HG03460 (cell line): Measurements from ENCODE around the gene SORCS2.

Experiments used
- ATAC-seq: cut with Tn5 transposase; IDR thresholded peaks from one replicate; pipeline ENCODE4 v1.9.1; 2021; ENCODE audit not compliant: unreplicated experiment

Gene SORCS2

GRCh38 chr4:7334521-7335275, 142.4 kb downstream of the SORCS2 start:
- no peak for ATAC-seq

GRCh38 chr4:7335344-7336066, 143.2 kb downstream of the SORCS2 start:
- no peak for ATAC-seq

DNA sequence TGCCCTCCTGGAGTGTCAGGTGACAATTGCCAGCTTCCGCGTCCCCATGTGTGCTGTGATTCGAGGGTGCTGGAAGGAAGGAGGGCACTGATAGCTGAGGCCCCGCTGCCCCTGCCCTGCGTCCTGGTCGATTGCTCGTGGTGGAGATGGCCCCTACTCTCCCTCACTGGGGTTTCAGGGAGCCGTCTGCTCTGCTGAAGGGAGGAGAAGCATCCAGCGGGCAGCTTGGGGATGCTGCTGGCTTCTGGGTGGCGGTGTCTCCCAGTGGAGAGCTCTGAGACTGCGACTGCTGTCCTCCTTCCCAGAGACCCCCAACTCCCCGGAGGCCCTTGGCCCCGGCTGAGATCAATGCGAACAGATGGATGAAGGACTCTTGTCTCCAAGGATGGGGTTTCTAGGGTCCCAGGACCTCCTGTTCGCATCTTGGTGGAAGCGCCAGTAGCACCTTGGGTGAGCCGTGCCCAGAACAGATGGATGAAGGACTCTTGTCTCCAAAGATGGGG, 143.8 kb downstream of the SORCS2 start:
- no peak for ATAC-seq

DNA sequence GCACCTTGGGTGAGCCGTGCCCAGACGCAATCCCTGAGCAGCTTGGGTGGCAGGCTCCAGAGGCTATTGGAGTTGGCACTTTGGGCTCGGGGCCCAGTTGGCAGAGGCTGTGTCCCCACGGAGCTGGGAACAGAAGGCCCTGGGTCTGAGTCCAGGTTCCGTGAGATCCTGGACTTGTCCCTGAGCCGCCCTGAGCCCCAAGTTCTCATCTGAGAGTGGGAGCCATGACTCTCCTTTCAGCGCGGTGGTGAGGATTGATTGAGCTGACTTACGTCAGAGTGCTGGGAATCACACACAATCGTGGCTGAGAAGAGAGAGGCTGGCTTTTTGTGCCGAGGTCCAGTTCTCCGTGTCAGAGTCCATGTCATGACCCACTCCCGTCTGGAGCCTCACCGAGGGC, 144.4 kb downstream of the SORCS2 start:
- ATAC-seq = no peak

DNA sequence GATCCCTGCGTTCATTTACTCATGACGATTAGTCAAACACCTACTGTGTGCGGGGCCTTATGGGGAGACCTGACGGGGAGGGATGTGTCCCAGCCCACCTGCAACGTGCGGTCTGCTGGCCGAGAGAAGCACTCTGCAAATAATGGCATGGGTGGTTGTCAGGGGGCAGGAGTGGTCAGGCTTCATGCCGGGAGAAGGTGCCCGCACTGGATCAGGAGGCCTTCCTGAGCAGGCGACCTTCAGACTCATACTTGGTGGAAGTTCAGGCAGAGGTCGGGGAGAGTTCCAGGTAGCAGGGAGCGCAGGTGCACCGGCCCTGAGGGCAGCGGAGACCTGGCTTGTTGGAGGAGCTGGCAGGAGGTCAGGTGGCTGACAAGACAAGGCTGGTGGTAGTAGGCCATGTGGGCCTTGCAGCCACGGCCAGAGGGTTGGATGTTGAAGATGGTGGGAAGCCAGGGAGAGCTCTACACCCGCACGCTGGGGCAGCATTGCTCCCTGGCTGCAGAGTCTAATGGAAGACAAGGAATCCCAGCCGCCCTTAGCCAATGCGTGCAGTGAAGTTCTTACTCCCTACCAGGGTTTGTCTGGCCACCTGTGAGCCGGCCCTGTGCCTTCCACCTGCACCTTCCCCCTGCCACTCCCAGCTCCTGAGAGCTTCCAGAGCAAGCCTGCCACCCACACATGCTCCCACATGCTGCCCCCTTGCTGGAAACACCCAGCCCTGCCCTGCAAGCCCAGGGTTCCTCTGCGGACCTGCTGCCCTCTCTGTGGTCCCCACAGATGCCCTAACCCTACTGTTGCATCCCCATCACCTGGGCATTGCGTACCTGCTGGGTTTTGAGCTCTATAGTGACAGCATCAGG, 145.1 kb downstream of the SORCS2 start:
- no peak for ATAC-seq

GRCh38 chr4:7338059-7338452, 145.7 kb downstream of the SORCS2 start:
- no peak for ATAC-seq

DNA sequence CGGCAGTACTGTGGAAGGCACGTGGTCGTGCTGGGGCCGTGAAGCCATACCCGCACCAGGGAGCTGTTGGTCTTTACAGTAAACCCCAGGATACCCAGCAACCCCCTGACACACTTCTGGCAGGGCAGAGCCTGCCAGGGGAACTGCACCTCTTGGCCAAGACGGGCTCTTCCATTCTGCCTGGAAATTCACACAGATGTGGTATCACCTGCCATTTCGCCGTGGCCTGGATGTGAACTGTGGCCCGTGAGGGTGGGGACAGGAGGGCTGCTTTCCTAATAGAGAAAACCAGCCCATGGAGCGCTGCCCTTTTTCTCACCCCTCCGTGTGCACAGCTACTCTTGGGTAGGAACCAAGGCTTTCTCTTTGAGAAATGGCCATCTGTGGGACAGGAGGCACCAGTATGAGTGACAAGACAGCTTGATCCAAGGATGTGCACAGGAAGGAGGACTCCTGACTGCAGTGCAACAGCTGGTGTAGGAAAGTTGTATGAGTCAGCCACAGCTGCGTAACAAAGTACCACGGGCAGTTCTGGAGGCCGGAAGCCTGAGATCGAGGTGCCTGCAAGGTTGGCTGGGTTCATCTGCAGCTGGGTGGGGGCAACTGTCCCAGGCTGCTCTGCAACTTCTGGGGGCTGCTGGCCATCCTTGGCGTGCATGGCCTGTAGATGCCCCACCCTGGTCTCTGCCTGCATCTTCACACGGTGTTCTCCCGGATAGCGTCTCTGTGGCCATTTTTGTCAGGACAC, 146.7 kb downstream of the SORCS2 start:
- no peak for ATAC-seq

DNA sequence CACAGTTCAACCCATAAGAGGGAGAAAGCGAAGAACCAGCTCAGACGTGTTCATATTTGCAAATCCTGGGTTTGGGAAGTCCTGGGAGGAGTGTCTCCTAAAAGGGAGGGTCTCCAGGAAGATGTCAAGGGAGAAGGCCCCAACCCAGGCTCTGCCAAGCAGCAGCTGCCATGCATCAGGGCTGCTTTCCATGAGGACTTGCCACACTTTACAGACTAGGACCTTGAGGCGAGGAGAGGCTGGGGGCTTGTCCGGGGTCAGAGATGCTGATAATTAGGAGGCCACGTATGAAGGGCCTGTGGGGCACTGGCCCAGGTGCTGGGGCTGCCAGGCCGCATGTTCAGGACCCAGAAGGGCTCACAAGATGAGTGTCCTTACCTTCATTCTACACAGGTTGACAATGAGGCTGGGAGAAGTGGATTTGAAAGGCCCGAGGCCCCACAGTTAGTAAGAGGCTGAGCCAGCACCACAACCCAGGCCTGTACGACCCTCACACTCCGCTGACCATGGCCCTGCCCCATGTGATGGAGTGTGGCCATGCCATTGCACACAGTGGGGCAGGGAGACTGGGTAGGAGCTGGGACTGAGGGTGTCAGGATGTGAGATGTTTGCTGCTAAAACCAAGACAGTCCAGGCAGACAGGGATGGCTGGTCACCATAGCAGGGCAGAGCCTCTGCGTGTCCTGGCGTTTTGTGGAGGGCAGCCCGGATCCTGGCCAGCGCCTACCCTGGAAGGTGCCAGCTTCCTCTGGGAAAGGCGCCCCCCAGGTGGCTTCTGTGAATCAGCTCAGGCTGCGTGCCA, 147.6 kb downstream of the SORCS2 start:
- no peak for ATAC-seq

GRCh38 chr4:7340553-7341433, 148.5 kb downstream of the SORCS2 start:
- ATAC-seq = no peak

DNA sequence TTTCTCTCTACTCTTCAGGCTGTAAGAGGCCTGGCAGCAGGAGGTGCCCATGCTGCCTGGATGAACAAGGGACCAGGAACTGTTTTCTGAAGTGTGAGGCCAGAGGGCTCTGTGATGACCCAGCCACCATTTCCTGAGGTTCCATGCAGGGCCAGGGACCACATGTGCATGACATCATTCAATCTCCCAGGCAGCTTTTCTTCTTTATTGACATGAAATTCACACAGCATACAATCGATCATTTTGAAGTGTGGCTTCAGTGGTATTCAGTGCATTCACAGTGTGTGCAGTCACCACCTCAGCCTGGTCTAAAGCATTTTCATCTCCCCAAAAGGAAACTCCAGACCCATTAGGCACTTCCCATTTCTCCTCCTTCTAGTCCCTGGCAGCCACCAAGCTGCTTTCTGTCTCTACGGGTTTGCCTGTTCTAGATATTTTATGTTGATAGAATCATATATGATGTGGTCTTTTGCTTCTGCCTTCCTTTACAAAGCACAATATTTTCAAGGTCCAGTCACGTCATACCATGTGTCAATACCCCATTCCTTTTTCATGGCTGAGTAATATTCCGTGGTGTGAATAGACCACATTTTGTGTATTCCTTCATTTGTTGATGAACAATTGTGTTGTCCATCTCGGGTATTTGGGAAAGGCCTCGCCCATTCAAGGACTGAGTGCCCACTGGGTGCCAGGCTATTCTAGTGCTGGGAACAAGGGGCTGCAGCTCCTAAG, 149.3 kb downstream of the SORCS2 start:
- ATAC-seq = no peak

DNA sequence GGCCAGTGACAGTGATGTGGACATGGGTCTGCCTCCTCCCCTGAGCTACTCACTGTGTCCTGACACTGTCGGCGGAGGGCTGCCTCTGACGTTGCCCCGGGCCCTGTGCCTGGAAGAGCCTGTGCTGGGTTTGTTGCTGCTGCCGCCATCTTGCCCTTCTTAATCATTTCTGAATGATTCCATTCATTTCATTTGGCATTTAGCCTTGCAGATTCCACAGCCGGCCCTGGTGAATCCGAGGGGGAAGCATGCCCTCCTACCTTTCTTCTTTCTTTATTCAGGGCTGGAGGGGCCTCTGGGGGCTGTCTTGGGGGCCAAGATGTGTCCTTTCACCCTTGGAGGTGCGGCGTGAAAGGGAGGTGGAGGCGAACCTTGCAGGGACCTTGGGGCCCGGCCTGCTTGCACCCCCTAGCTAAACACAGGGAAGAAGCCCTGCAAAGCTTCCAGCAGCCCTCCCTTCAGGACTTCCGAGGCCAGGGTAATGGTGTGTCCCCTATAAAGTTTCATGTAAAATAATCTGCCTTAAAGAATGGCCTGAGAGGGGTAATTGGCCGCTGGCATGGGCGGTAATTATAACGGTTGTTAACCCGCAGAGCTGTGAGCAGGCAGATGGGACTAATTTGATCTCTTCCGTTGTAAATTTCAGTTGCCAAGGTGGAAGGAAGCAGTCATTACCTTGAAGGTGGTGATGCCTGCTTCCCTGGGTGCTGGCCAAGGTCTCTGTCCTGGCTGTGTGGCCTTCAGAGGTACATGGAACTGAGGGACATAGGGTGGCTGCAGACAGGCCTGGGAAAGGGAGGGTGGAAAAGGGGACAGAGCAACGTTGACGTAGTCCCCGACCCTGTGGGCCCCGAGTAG, 150.1 kb downstream of the SORCS2 start:
- ATAC-seq = no peak

GRCh38 chr4:7343081-7343655, 150.8 kb downstream of the SORCS2 start:
- no peak for ATAC-seq

GRCh38 chr4:7343950-7344349, 151.6 kb downstream of the SORCS2 start:
- ATAC-seq = no peak

GRCh38 chr4:7344636-7345155, 152.4 kb downstream of the SORCS2 start:
- ATAC-seq = no peak

DNA sequence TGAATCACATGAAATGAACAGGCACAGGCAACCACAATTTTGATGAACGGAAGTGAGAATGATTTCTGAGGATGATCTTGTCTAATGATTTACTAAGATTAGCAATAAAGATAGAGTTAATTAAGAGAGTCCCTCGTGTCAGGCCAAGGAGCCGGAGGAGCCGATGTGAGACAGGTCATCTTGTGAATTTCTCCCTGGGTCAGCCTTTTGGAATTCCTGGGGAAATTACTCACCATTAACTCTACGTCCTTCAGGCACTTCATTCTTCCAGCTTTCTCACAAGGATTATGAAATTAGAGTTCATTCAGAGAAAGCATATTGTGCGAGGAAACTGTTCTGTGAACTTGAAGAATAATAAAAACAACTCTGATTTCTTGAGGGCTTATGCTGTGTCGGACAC, 155.6 kb downstream of the SORCS2 start:
- ATAC-seq = no peak

DNA sequence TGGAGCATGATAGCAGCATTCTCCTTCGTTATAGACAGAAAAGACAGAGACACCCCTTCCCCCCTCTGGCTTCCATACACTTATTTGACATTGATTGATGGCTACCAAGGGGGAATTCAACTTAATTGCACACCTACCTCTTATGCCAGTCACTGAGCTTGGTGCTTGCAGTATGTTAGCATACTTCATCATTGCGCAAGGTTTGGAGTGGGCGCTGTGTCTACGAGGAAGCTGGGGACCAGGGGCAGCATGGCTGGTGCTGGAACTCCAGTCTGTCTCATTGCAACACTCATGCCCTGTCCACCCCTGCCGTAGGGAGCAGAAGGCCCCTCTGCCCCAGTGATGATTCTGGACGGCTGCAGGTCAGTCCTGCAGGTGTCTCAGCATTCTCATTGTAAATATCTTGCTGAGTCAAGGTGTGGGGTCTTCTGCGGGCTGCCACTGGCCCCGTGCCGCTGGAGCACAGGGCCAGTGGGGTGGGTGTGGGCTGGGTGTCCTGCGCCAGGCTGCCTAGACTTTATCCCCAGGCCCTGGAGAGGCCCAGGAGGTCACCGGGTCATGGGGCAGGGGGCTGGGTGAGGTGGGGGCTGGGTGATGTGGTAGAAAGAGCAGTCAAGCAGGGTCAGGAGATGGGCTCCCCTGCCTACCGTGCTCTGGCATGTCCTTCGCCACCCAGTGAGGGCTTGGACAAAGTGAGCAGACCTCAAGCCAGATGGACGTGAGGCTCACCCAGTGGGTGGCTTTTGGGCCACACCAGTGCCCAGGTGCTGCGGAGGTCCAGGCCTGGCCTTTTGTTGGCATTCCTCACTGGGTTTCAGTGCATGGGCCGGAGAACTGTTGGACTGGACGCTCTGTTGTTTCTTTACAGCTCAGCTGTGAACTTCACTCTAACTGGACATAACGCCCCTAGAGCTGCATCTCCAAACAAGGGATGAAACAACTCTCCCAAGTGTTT, 156.9 kb downstream of the SORCS2 start:
- ATAC-seq = no peak
